KMS-11 (cell line): ENCODE data around the gene RNF215.

ENCODE experiments used
- H2AFZ ChIP-seq: fragments of 200-600 bp; sonication (generic); 2 replicates; pipeline ENCODE4 v1.6.1; 2016; ENCODE audit warnings: antibody characterized with exemption, mixed run types, low read depth
- H3K27ac ChIP-seq: fragments of 200-600 bp; sonication (generic); 2 replicates; pipeline ENCODE4 v1.6.1; 2016; ENCODE audit warnings: mild to moderate bottlenecking, mixed run types
- H3K27me3 ChIP-seq: fragments of 200-600 bp; sonication (generic); 2 replicates; pipeline ENCODE4 v1.6.1; 2017; ENCODE audit warnings: mild to moderate bottlenecking, low read depth, mixed run types, moderate library complexity; ENCODE audit not compliant: insufficient read depth
- H3K36me3 ChIP-seq: fragments of 200-600 bp; sonication (generic); 2 replicates; pipeline ENCODE4 v1.6.1; 2017; ENCODE audit warnings: mild to moderate bottlenecking, mixed run types; ENCODE audit not compliant: insufficient read depth
- H3K4me1 ChIP-seq: fragments of 200-600 bp; sonication (generic); 2 replicates; pipeline ENCODE4 v1.6.1; 2016; ENCODE audit warnings: mild to moderate bottlenecking, low read depth, mixed run types; ENCODE audit not compliant: poor library complexity, severe bottlenecking
- H3K4me2 ChIP-seq: fragments of 200-600 bp; sonication (generic); 2 replicates; pipeline ENCODE4 v1.7.0; 2016; ENCODE audit warnings: mild to moderate bottlenecking, mixed run types
- H3K4me3 ChIP-seq: fragments of 200-600 bp; sonication (generic); IDR thresholded peaks from 2 replicates; pipeline ENCODE4 v1.6.1; 2017; ENCODE audit warnings: low read depth, low read length, mixed read lengths; ENCODE audit not compliant: insufficient read depth
- H3K79me2 ChIP-seq: fragments of 200-600 bp; sonication (generic); 2 replicates; pipeline ENCODE4 v1.6.1; 2016; ENCODE audit warnings: low read depth, mixed run types; ENCODE audit not compliant: insufficient read depth
- H3K9ac ChIP-seq: fragments of 200-600 bp; sonication (generic); 2 replicates; pipeline ENCODE4 v1.6.1; 2016; ENCODE audit warnings: mild to moderate bottlenecking, mixed run types
- H4K20me1 ChIP-seq: fragments of 200-600 bp; sonication (generic); 2 replicates; pipeline ENCODE4 v1.6.1; 2016; ENCODE audit warnings: mild to moderate bottlenecking, mixed run types; ENCODE audit not compliant: insufficient read depth
- CTCF ChIP-seq: fragments of 200-600 bp; sonication (generic); conservative IDR thresholded peaks from 2 replicates; pipeline ENCODE4 v1.6.1; 2017; ENCODE audit warnings: low read depth, mild to moderate bottlenecking, antibody characterized with exemption, low read length, moderate library complexity, mixed read lengths

Gene RNF215

GRCh38 chr22:30425327-30425615, 38.1 kb upstream of the RNF215 start:
- H3K36me3 ChIP-seq = no peaks in the 10 kb centered on the region
- H3K4me3 ChIP-seq = no peak overlapping the region
- H3K27ac ChIP-seq = peak overlapping the region; percentile 67
- H3K4me1 ChIP-seq = peaks cover 28% of the 10 kb centered on the region
- H3K27me3 ChIP-seq = no peaks in the 10 kb centered on the region
- no peaks in the 10 kb centered on the region for H4K20me1 ChIP-seq
- TF ChIP-seq CTCF = no peak
- peak overlapping the region; percentile 100 for H2AFZ ChIP-seq
- H3K79me2 ChIP-seq = no peaks in the 10 kb centered on the region; the same call in 1 of the 2 replicates
- H3K9ac ChIP-seq = peak overlapping the region; percentile 86
- H3K4me2 ChIP-seq = peak overlapping the region; percentile 91

GRCh38 chr22:30424534-30425326, 37.5 kb upstream of the RNF215 start:
- H3K27me3 ChIP-seq = no peaks in the 10 kb centered on the region
- peaks cover 28% of the 10 kb centered on the region for H3K4me1 ChIP-seq
- no peak for TF ChIP-seq CTCF
- H4K20me1 ChIP-seq = no peaks in the 10 kb centered on the region
- no peaks in the 10 kb centered on the region for H3K36me3 ChIP-seq
- peak overlapping the region; percentile 55; the same call in 1 of the 2 replicates for H3K27ac ChIP-seq
- peak overlapping the region; percentile 100 for H2AFZ ChIP-seq
- no peaks in the 10 kb centered on the region; the same call in 1 of the 2 replicates for H3K79me2 ChIP-seq
- H3K4me2 ChIP-seq = peak overlapping the region; percentile 91
- H3K9ac ChIP-seq = peak overlapping the region; percentile 86; the same call in 1 of the 2 replicates
- H3K4me3 ChIP-seq = no peak overlapping the region

- Histone ChIP-seq H3K4me2 (peak overlapping the region; percentile 91), H3K36me3 (no peaks in the 10 kb centered on the region), H3K27me3 (no peaks in the 10 kb centered on the region), H2AFZ (peak overlapping the region; percentile 100), H3K27ac (peak overlapping the region; percentile 66; the same call in 1 of the 2 replicates), H4K20me1 (no peaks in the 10 kb centered on the region), H3K9ac (peak overlapping the region; percentile 86; the same call in 1 of the 2 replicates), H3K4me1 (peaks cover 28% of the 10 kb centered on the region), H3K4me3 (no peak overlapping the region), H3K79me2 (no peaks in the 10 kb centered on the region; the same call in 1 of the 2 replicates)
- no peak for TF ChIP-seq CTCF
Observed at GRCh38 chr22:30423959-30424533, 36.8 kb upstream of the RNF215 start.

- H3K4me2 ChIP-seq = peak overlapping the region; percentile 38
- no peaks in the 10 kb centered on the region for H3K27me3 ChIP-seq
- no peak overlapping the region for H3K4me3 ChIP-seq
- no peaks in the 10 kb centered on the region; the same call in 1 of the 2 replicates for H3K79me2 ChIP-seq
- no peaks in the 10 kb centered on the region for H3K36me3 ChIP-seq
- TF ChIP-seq CTCF = no peak
- H3K9ac ChIP-seq = peak overlapping the region; percentile 85
- H3K27ac ChIP-seq = peak overlapping the region; percentile 66
- peaks cover 28% of the 10 kb centered on the region for H3K4me1 ChIP-seq
- H2AFZ ChIP-seq = peak overlapping the region; percentile 100
- H4K20me1 ChIP-seq = no peaks in the 10 kb centered on the region
Observed at GRCh38 chr22:30423301-30423958, 36.2 kb upstream of the RNF215 start.
